ENCODE data around the gene CEBPG.

CEBPG gene

DNA sequence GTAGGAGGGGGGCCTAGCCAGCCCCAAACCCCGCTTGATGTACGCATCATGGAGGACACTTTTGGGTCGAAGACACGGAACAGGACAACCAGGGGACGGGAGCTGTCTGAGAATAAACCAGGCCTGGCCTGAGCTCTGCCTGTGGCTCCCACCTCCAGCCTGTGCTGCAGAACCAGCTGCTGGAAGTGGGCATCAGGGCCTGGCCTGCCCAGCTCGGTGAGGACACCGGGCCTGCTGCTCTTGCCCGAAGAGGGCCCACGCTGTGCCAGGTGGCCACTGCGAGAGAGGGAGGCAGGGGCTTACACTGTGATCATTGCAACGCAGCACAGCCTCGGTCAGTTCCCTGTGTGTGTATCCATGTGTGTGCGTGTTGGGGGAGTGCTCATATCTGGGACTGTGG lies 34.6 kb downstream of the CEBPG start:
- TF ChIP-seq, protein P1, sequence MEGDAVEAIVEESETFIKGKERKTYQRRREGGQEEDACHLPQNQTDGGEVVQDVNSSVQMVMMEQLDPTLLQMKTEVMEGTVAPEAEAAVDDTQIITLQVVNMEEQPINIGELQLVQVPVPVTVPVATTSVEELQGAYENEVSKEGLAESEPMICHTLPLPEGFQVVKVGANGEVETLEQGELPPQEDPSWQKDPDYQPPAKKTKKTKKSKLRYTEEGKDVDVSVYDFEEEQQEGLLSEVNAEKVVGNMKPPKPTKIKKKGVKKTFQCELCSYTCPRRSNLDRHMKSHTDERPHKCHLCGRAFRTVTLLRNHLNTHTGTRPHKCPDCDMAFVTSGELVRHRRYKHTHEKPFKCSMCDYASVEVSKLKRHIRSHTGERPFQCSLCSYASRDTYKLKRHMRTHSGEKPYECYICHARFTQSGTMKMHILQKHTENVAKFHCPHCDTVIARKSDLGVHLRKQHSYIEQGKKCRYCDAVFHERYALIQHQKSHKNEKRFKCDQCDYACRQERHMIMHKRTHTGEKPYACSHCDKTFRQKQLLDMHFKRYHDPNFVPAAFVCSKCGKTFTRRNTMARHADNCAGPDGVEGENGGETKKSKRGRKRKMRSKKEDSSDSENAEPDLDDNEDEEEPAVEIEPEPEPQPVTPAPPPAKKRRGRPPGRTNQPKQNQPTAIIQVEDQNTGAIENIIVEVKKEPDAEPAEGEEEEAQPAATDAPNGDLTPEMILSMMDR (IDR thresholded peaks at IDR 0.05; ENCODE audit: control insufficient read depth, extremely low read depth, insufficient read depth): no peak
- no peak for DNase-seq (ENCODE audit: low read depth)
- H3K4me3 ChIP-seq (ENCODE audit: low read depth, low read length): no peak overlapping the region

DNA sequence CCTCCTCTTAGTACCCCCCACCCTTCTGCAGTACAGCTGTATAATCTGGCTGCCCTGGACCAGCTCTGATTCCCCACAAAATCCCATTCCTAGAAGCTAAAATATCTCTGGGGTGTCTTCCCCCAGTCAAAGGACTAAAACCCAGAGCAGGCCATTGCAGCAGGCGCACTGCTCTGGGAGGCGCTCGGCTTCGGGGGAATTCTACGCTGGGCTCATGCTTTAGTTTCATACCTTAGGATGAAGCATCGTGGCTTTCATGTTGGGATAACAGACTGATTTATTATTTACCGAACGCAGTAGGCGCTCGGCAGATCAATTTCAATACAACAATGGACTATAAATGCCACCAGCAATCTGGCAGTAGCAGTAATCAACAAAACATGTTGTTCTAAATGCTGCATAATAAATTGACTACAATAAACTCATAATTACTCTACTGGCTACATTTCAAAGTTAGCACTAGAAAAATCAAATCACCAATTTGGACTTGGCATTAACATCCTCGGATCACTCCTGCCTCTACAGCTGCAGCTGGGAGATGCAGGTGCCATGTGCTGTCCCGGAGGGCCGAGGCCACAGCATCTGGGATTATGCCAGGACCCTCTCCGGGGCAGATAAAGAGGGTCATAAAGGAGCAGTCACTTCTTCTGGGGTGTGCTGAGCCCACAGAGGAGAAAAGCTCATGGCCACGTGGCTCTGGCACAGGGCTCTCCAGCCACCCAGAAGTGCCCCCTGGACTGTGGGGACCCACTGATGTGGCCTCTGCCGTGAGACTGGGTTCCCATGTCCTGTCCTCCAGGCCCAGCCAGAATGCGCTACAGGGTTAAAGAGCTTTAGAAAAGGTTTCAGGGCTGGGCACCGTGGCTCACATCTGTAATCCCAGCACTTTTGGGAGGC lies 35.3 kb downstream of the CEBPG start:
- DNase-seq (ENCODE audit: low read depth): no peak
- H3K4me3 ChIP-seq (ENCODE audit: low read depth, low read length): no peak overlapping the region
- TF ChIP-seq, protein P1 (IDR thresholded peaks at IDR 0.05; ENCODE audit: control insufficient read depth, extremely low read depth, insufficient read depth): no peak

DNA sequence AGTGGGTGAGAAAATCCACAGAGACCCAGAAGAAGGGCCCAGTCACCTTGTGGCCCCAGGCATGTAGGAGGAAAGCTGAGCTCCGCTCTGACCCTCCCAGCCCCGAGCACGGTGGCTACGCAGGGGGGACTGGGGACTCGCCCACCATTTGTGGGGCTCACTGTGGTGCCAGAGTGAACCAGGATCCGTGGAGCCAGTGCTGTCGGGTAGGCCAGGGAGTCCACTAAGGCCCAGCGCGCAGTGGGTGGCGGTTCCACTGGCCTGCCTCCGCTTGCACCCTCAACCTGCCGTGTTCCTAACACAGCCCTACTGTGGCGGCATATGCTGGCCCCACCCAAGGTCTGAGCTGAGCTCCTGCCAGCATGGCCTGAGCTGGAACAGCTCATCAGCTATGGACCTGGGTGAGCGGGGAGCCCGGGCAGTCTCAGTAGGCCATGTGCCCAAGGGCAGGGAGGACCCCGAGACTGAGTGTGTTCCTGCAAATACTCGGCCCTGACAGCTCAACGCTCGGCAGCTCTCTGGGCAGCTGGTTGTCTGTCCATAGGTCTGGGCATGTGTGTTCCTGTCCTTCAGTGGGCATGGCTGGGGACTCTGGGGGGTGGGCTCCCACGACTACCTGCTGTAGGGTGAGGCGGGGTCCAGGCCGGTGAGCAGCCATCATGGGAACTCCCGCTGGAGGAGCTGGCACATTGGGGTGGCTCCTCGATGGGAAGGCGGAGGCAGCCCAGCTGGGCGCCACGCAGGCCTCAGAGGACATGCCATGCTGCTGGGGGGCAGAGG lies 36.6 kb downstream of the CEBPG start:
- TF ChIP-seq, protein P1 (IDR thresholded peaks at IDR 0.05; ENCODE audit: control insufficient read depth, extremely low read depth, insufficient read depth): no peak
- H3K4me3 ChIP-seq (ENCODE audit: low read depth, low read length): no peak overlapping the region
- no peak for DNase-seq (ENCODE audit: low read depth)

DNA sequence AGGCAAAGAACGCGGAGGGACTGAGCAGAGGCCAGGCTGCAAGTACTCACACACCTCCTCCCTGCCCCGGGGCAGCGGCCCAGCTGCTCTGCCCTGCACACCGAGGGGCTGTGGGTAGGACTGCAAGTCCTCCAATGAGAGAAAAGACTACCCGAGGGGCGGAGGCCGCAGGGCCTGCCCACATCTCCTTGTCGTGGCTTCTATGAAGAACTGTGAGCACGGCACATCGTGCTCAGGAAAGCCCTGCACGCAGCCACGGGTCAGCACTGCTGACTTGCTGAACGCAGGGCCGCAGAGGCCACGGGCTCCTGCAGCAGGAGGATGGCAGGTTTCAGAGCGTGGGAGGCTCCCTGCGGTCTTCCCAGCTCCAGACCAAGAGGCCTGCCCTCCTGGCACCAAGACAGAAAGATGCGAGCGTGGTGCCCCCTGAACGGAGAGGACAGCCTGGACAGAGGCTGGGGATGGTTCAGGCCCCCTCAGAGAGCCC lies 37.4 kb downstream of the CEBPG start:
- TF ChIP-seq, protein P1 (IDR thresholded peaks at IDR 0.05; ENCODE audit: control insufficient read depth, extremely low read depth, insufficient read depth): no peak

DNA sequence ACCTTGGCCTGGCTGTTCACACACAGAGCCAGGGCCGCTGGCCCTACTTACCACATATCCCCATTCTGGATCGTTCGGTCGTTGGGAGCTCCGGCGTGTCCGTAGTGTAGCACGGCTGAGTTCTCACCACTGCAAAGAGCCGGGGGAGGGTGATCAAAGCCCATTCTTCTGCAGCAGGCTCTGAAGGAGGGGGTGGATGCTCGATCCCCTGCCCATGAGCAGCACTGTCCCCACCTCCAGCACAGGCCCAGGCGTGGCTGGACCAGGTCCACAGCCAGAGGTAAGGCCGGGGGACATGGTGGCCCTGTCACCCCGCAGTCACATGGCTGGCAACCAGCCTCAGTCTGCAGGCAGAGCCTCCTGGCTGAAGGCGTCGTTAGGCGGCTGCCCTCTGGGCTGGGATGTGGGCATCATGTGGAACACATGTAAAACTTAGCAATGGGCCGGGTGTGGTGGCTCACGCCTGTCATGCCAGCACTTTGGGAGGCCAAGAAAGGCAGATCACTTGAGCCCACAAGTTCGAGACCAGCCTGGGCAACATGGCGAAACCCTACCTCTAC lies 38.2 kb downstream of the CEBPG start:
- DNase-seq (ENCODE audit: low read depth): no peak
- H3K4me3 ChIP-seq (ENCODE audit: low read depth, low read length): no peak overlapping the region
- TF ChIP-seq, protein P1 (IDR thresholded peaks at IDR 0.05; ENCODE audit: control insufficient read depth, extremely low read depth, insufficient read depth): no peak

More for the DNA sequence above, 37.4 kb downstream of the CEBPG start:
- no peak overlapping the region for H3K4me3 ChIP-seq (ENCODE audit: low read depth, low read length)
- DNase-seq (ENCODE audit: low read depth): no peak

DNA sequence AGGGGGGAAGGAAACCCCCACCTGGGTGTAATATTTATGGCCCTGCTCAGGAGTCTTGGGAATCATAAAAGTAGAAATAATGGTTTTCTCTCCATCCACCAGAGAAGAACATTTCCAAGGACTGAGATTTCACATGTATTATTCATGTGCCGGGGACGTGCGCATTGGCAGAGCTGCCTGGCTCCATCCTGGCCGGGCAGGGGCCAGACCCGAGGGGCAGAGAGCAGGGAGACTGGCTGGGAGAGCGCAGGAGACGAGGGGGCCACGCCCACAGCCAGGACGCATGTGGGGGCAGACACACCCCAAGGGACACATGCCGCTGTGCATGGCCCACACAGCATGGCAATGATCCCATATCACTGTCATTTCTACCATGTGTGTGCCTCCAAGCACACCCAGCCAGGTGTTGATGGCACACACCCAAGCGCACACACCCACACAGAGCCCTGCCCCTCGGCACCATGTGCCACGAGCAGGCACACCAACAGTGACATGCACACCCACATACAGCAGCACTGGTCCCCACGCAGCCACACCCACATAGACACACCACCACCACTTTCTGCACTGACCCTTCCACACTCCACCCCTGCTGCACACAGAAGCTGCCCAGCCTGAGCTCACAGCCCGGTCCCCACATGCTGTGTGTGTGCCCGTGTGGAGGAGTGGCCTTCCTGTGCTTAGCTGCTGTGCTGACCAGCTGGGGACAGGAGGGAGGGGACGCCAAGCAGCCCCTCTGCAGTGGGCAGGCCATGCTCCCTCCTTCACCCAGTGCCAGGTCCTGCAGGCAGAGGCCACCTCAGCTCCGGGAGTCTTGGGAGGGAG lies 39.3 kb downstream of the CEBPG start:
- TF ChIP-seq, protein P1 (IDR thresholded peaks at IDR 0.05; ENCODE audit: control insufficient read depth, extremely low read depth, insufficient read depth): no peak

More for the DNA sequence above, 39.3 kb downstream of the CEBPG start:
- no peak for DNase-seq (ENCODE audit: low read depth)
- H3K4me3 ChIP-seq (ENCODE audit: low read depth, low read length): no peak overlapping the region
